ENCODE data around the gene GPC2.
"Not testable (repeated sequence)": the region's sequence is repeated elsewhere in the genome, so short reads cannot be mapped to it uniquely, and the experiment has no call there.

GPC2 gene

GRCh38 chr7:100148225-100148558 lies 29.0 kb downstream of the GPC2 start:
- no peak for DNase-seq

- no peak for DNase-seq
Observed at GRCh38 chr7:100147278-100147677, 29.9 kb downstream of the GPC2 start.

GRCh38 chr7:100146350-100146749 lies 30.8 kb downstream of the GPC2 start:
- DNase-seq = not testable (repeated sequence)

GRCh38 chr7:100142461-100142860 lies 34.7 kb downstream of the GPC2 start:
- DNase-seq = no peak

GRCh38 chr7:100141555-100141949 lies 35.6 kb downstream of the GPC2 start:
- DNase-seq = no peak

- DNase-seq = no peak
Observed at GRCh38 chr7:100137851-100138760, 39.1 kb downstream of the GPC2 start.

GRCh38 chr7:100132697-100133151 lies 44.5 kb downstream of the GPC2 start:
- peak in 1 of 2 experiments; percentile 52 for DNase-seq

- DNase-seq = no peak
Observed at GRCh38 chr7:100132126-100132525, 45.1 kb downstream of the GPC2 start.

- DNase-seq = peak in 1 of 2 experiments; percentile 36
Observed at GRCh38 chr7:100130608-100131453, 46.4 kb downstream of the GPC2 start.

GRCh38 chr7:100130220-100130607 lies 47.0 kb downstream of the GPC2 start:
- not testable (repeated sequence) for DNase-seq

GRCh38 chr7:100128637-100128963 lies 48.6 kb downstream of the GPC2 start:
- no peak for DNase-seq

GRCh38 chr7:100127866-100128636 lies 49.1 kb downstream of the GPC2 start:
- no peak for DNase-seq

- peak; percentile 78 to 89 for DNase-seq
Observed at GRCh38 chr7:100126931-100127865, 50.0 kb downstream of the GPC2 start, which contains the start of gene MBLAC1. Gene MBLAC1, plus strand, starts transcription at chr7:100126967. Its CDS starts 429 bp downstream, at chr7:100127396.

GRCh38 chr7:100126239-100126930 lies 50.8 kb downstream of the GPC2 start:
- no peak for DNase-seq

GRCh38 chr7:100124301-100125230 lies 52.6 kb downstream of the GPC2 start:
- DNase-seq = no peak

- DNase-seq = no peak
Observed at GRCh38 chr7:100122568-100122967, 54.6 kb downstream of the GPC2 start.

- no peak for DNase-seq
Observed at GRCh38 chr7:100122067-100122466, 55.1 kb downstream of the GPC2 start.

- no peak for DNase-seq
Observed at GRCh38 chr7:100120733-100121036, 56.5 kb downstream of the GPC2 start.

GRCh38 chr7:100119970-100120732 lies 57.0 kb downstream of the GPC2 start:
- DNase-seq = peak in 1 of 2 experiments; percentile 80
